Cardiac muscle cell (in vitro differentiated cells and primary cell): ENCODE measurements around the gene SORBS2. TPM values are rescaled to one million over a fixed set of nuclear protein-coding genes. Genes with fewer than 3 reads are reported as not detected.

ENCODE experiments used
- DNase-seq, 2 donors: peaks; one replicate each; pipeline versions ENCODE4 v3.0.0 to v3.0.0-alpha.2; 2010 to 2017; ENCODE audit warnings: low read depth in 1 of 2, low spot score in 1 of 2
- H3K27ac ChIP-seq: fragments of 200-600 bp; sonication (generic); 2 replicates; pipeline ENCODE4 v1.5.1; 2016
- H3K27me3 ChIP-seq: fragments of 200-600 bp; sonication (generic); 2 replicates; pipeline ENCODE4 v1.6.0; 2016; ENCODE audit warnings: control low read depth
- H3K36me3 ChIP-seq: fragments of 200-600 bp; sonication (generic); 2 replicates; pipeline ENCODE4 v1.5.1; 2016; ENCODE audit warnings: control low read depth
- H3K4me1 ChIP-seq: fragments of 200-600 bp; sonication (generic); 2 replicates; pipeline ENCODE4 v1.8.1; 2017; ENCODE audit warnings: low read depth, mild to moderate bottlenecking, mixed run types
- H3K4me3 ChIP-seq: fragments of 200-600 bp; sonication (generic); 2 replicates; pipeline ENCODE4 v1.5.1; 2016; ENCODE audit warnings: mild to moderate bottlenecking
- H3K9me3 ChIP-seq: fragments of 200-600 bp; sonication (generic); 2 replicates; pipeline ENCODE4 v1.5.1; 2017; ENCODE audit warnings: low read depth, mild to moderate bottlenecking, control low read depth
- polyA plus RNA-seq: library from polyadenylated mRNA; unstranded; fragments of >200 nt; fragmentation: Nextera tagmentation; extraction: Ambion mirVana; gene quantifications from 2 replicates; pipeline ENCODE4 v1.2.1, GENCODE V29; 2016
- total RNA-seq: library from RNA; depleted of rRNA; stranded (reverse); fragments of >200 nt; gene quantifications from 2 replicates; pipeline ENCODE4 v1.2.3, GENCODE V29; 2016
- TF ChIP-seq, protein P1 (sequence below): IDR thresholded peaks from 2 replicates; pipeline ENCODE4 v1.5.1; 2012; ENCODE audit warnings: low read depth, mild to moderate bottlenecking, low read length

Gene SORBS2
- total and polyA plus RNA-seq, 2 experiments from 2014 or later = 453 to 470 TPM

DNA sequence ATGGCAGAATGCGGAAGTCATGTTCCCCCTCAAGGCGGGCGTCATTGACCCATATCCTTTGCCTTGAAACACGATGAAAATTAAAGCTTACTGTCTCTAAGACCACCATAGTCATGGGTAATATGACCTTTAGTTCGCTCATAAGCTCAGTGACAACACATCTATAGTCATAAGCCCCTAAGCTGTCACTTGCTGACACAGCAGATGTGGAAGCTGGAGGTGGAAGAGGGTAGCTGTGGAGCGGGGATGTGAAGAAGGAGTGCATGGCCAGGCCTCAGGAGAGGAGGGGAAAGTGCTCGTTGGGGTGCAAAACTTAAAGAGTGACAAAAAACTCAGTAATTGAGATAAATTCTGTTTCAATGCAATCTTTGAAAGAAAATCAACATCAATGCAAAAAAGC lies 142.7 kb downstream of the SORBS2 start:
- TF ChIP-seq, protein P1, sequence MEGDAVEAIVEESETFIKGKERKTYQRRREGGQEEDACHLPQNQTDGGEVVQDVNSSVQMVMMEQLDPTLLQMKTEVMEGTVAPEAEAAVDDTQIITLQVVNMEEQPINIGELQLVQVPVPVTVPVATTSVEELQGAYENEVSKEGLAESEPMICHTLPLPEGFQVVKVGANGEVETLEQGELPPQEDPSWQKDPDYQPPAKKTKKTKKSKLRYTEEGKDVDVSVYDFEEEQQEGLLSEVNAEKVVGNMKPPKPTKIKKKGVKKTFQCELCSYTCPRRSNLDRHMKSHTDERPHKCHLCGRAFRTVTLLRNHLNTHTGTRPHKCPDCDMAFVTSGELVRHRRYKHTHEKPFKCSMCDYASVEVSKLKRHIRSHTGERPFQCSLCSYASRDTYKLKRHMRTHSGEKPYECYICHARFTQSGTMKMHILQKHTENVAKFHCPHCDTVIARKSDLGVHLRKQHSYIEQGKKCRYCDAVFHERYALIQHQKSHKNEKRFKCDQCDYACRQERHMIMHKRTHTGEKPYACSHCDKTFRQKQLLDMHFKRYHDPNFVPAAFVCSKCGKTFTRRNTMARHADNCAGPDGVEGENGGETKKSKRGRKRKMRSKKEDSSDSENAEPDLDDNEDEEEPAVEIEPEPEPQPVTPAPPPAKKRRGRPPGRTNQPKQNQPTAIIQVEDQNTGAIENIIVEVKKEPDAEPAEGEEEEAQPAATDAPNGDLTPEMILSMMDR = no peak
- no peak for DNase-seq

DNA sequence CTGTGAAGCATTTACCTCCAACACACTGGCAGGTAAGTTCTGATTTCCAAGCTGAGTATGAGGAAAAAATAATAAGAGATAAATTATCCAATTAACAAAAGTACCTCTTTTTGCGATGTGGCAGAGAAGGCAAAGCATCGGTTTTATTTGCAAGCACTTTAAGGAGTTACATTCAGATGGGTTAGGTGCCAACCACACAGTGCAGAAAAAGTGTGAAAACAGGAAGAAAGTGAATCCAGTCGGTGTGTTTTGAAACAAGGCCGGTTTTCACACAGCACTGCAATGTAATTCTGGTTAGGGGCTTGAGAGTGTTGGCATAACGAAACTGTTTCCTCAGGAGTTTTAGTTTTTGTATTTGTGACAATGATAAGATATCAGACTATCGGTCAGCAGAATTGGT lies 145.8 kb downstream of the SORBS2 start:
- Histone ChIP-seq H3K36me3 (peaks cover 55% of the 10 kb centered on the region), H3K9me3 (no peaks in the 10 kb centered on the region), H3K4me3 (no peak overlapping the region), H3K4me1 (peaks cover 1% of the 10 kb centered on the region), H3K27me3 (no peaks in the 10 kb centered on the region), H3K27ac (peak overlapping the region; percentile 59)
- TF ChIP-seq, protein P1 = no peak
- no peak for DNase-seq

More for the DNA sequence above, 142.7 kb downstream of the SORBS2 start:
- H3K4me1 ChIP-seq = peaks cover 24% of the 10 kb centered on the region
- H3K36me3 ChIP-seq = peaks cover 37% of the 10 kb centered on the region
- no peaks in the 10 kb centered on the region for H3K9me3 ChIP-seq
- no peak overlapping the region for H3K4me3 ChIP-seq
- no peaks in the 10 kb centered on the region for H3K27me3 ChIP-seq
- H3K27ac ChIP-seq = no peak overlapping the region

DNA sequence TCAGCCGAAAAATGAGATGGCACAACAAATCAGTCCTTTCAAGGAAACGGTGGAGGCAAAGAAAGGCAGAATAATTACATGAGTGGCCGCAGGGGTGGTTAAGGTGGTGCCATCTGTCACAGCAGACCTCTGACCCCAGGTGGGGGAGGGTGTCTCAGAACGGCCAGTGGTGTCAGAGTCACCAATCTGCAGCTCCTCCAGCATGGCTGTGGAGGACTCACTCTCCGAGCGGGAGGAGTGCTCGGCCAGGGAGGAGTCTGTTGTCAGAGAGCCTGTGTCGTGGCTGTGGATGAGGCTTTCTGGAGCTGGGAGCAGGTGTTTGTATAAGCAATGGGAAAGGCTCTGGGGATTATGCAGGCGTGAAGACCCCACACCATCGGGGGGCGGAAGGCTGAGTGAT lies 146.3 kb downstream of the SORBS2 start:
- Histone ChIP-seq H3K36me3 (peaks cover 56% of the 10 kb centered on the region), H3K27ac (peak overlapping the region; percentile 59), H3K27me3 (no peaks in the 10 kb centered on the region), H3K4me3 (no peak overlapping the region), H3K9me3 (no peaks in the 10 kb centered on the region), H3K4me1 (no peaks in the 10 kb centered on the region)
- no peak for DNase-seq
- TF ChIP-seq, protein P1 = no peak

DNA sequence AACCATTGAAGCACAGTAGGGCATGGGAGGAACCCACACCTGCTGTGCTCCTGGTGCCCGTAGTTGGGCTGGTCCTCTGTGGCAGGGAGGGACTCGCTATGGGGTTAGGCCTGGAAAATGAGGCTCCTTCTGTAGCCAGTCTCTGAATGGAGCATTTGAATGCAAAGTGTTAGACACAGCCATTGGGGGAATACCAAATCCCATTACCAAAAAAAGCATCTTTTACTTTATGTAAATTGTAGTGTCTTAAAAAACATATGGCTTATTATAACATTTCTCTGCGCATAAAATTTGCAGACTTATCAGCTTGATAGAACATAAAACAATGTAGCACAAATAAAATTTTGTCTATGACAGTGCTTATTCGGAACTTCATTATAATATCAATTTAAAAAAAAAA lies 147.5 kb downstream of the SORBS2 start:
- Histone ChIP-seq H3K4me1 (no peaks in the 10 kb centered on the region), H3K4me3 (no peak overlapping the region), H3K27me3 (no peaks in the 10 kb centered on the region), H3K9me3 (no peaks in the 10 kb centered on the region), H3K36me3 (peaks cover 68% of the 10 kb centered on the region), H3K27ac (no peak overlapping the region)
- DNase-seq = no peak
- TF ChIP-seq, protein P1 = no peak

DNA sequence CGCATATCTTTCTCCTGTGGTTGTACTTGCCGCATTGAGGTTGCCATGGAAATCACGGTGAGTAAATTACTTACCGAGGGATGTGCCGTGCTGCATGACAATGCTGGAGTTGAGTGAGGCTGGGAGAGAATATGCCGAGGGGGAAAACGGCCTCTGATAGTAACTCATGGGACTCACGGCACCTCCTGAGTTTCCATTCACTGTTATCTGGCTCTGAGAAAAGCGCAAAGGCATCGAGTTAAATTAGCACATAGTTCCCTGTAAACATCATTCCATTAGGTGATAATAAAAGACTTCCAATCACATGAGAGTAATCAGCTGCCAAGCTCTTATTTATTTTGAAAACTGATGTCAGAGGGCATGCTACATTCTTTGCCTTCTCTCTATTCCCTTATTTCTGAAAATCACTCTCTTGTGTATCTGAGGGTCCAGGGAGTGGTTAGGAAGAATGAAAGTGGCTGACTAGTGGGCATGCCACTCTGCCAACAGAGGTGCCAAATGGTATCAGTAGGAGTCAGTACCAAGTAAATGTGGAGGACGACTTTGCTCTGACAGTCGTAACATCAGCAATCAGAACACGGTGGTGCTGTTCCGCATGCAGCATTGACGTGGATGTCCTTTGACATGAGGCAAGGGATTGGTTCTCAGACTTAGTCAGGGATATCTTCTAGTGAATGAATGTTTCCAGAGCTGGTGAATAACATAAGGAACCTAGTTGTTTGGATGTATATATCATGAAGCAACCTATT lies 149.8 kb downstream of the SORBS2 start:
- Histone ChIP-seq H3K9me3 (no peaks in the 10 kb centered on the region), H3K4me1 (peaks cover 10% of the 10 kb centered on the region), H3K4me3 (no peak overlapping the region), H3K27ac (no peak overlapping the region), H3K27me3 (no peaks in the 10 kb centered on the region), H3K36me3 (peaks cover 77% of the 10 kb centered on the region)
- DNase-seq = no peak
- TF ChIP-seq, protein P1 = no peak
